Measurements from ENCODE around the gene NBL1. TPM values are rescaled to one million over a fixed set of nuclear protein-coding genes. Genes with fewer than 3 reads are reported as not detected.

NBL1 gene
- polyA plus RNA-seq, 3 donors = 0.07 TPM; not detected in 2

DNA sequence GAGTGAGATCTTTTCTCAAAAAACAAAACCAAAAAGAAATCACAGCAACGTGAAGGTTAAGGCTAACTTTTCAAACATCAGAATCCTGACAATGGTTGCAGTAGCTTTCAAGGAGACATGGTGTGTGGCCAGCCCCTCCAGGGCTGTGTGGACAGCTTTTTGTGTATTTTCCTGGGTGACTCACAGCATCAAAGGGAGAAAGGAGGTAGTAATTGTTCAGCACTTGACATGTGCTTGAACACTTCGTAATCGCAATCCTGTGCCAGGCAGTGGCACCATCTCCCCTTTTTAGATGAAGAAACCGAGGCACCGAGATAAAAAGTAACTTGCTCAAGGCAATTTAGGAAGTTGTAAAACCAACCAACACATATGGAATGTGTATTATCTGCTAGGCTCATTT, 10.3 kb downstream of the NBL1 start:
- Histone ChIP-seq H3K79me2 (ENCODE audit: insufficient read depth, low read length) (no peaks in the 10 kb centered on the region), H3K9ac (ENCODE audit: insufficient read depth, low read length, poor library complexity, severe bottlenecking) (no peak overlapping the region), H3K27me3 (ENCODE audit: control insufficient read depth in 2 of 2, insufficient read depth in 2 of 2, low read length in 2 of 2) (no peaks in the 10 kb centered on the region), H3K36me3 (replicated peaks in 1 of 2; ENCODE audit: control insufficient read depth in 1 of 2, insufficient read depth in 2 of 2, low read length in 2 of 2) (no peaks in the 10 kb centered on the region), H3K27ac (ENCODE audit: low read depth in 1 of 2, low read length in 2 of 2) (no peak overlapping the region), H3K9me3 (replicated peaks in 1 of 2; ENCODE audit: control insufficient read depth in 1 of 2, insufficient read depth in 1 of 2, low read length in 2 of 2) (no peaks in the 10 kb centered on the region), H4K20me1 (ENCODE audit: insufficient read depth, low read length) (no peaks in the 10 kb centered on the region), H3K4me2 (replicated peaks; ENCODE audit: extremely low read depth, low read length, poor library complexity, severe bottlenecking) (no peak overlapping the region), H2AFZ (ENCODE audit: insufficient read depth, low read depth, low read length, poor library complexity, severe bottlenecking) (no peak overlapping the region), H3K4me1 (ENCODE audit: control insufficient read depth in 1 of 2, insufficient read depth in 2 of 2, low read length in 2 of 2) (no peaks in the 10 kb centered on the region), H3K4me3 (replicated peaks in 1 of 3; ENCODE audit: low read depth in 2 of 3, low read length in 3 of 3) (no peak overlapping the region)
- TF ChIP-seq, protein P1, sequence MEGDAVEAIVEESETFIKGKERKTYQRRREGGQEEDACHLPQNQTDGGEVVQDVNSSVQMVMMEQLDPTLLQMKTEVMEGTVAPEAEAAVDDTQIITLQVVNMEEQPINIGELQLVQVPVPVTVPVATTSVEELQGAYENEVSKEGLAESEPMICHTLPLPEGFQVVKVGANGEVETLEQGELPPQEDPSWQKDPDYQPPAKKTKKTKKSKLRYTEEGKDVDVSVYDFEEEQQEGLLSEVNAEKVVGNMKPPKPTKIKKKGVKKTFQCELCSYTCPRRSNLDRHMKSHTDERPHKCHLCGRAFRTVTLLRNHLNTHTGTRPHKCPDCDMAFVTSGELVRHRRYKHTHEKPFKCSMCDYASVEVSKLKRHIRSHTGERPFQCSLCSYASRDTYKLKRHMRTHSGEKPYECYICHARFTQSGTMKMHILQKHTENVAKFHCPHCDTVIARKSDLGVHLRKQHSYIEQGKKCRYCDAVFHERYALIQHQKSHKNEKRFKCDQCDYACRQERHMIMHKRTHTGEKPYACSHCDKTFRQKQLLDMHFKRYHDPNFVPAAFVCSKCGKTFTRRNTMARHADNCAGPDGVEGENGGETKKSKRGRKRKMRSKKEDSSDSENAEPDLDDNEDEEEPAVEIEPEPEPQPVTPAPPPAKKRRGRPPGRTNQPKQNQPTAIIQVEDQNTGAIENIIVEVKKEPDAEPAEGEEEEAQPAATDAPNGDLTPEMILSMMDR (IDR thresholded peaks at IDR 0.05) = no peak
- WGBS (ENCODE audit: insufficient coverage) = 100% methylated on average over 1 of the region's 5 CpGs
- Mint-ChIP-seq H3K27me3 (ENCODE audit: low read depth in 3 of 3) (peaks cover 6 to 22% (median 7%) of the 10 kb centered on the region in 3 donors), H3K36me3 (no peaks in the 10 kb centered on the region), H3K27ac (no peak overlapping the region), H3K4me3 (no peak overlapping the region), H3K4me1 (peaks cover 4% of the 10 kb centered on the region), H3K9me3 (peaks cover 0 to 2% (median 0%) of the 10 kb centered on the region in 7 donors)
- intact Hi-C loops (cut with micrococcal nuclease) = loop anchor here (5.0 to 10.0 kb wide), 2 partner anchors 307 to 310 kb away; no protein-coding TSS in a partner anchor
- DNase-seq = no peak

DNA sequence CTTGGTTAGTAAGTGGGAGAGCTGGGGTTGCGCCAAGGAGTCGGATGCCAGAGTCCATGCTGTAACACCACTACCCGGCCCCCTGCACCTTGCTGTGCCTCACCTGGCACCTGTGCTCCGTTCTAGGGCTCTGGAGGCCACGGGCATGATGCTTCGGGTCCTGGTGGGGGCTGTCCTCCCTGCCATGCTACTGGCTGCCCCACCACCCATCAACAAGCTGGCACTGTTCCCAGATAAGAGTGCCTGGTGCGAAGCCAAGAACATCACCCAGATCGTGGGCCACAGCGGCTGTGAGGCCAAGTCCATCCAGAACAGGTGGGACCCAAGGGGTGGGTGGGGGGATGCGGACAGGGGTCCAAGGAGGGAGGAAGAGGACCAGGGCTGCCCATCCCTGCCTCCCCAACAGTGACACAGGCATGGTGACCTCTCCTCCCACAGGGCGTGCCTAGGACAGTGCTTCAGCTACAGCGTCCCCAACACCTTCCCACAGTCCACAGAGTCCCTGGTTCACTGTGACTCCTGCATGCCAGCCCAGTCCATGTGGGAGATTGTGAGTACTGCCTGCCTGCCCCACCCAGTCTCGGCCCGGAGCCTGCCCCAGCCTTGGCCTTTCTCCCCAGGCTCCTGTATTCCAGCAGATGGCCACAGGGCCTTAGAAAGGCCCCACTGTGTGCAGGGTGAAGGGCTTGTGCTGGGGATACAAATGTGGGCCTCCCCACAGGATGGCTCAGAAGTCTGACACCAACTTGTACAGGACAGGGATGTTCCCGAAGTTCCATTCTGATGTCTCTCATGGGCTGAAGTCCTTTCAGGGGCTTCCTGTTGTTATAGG, 11.0 kb downstream of the NBL1 start:
- no peaks in the 10 kb centered on the region for H3K36me3 ChIP-seq (replicated peaks in 1 of 2; ENCODE audit: control insufficient read depth in 1 of 2, insufficient read depth in 2 of 2, low read length in 2 of 2)
- Mint-ChIP-seq H3K36me3 (no peaks in the 10 kb centered on the region), H3K27ac (no peak overlapping the region), H3K9me3 (peaks cover 0 to 4% (median 0%) of the 10 kb centered on the region in 7 donors), H3K27me3 (ENCODE audit: low read depth in 3 of 3) (peaks cover 6 to 23% (median 8%) of the 10 kb centered on the region in 3 donors), H3K4me3 (no peak overlapping the region), H3K4me1 (peaks cover 9% of the 10 kb centered on the region)
- H3K9me3 ChIP-seq (replicated peaks in 1 of 2; ENCODE audit: control insufficient read depth in 1 of 2, insufficient read depth in 1 of 2, low read length in 2 of 2) = no peaks in the 10 kb centered on the region
- no peak overlapping the region for H3K27ac ChIP-seq (ENCODE audit: low read depth in 1 of 2, low read length in 2 of 2)
- no peaks in the 10 kb centered on the region for H3K27me3 ChIP-seq (ENCODE audit: control insufficient read depth in 2 of 2, insufficient read depth in 2 of 2, low read length in 2 of 2)
- no peak overlapping the region for H2AFZ ChIP-seq (ENCODE audit: insufficient read depth, low read depth, low read length, poor library complexity, severe bottlenecking)
- no peaks in the 10 kb centered on the region for H4K20me1 ChIP-seq (ENCODE audit: insufficient read depth, low read length)
- H3K79me2 ChIP-seq (ENCODE audit: insufficient read depth, low read length) = no peaks in the 10 kb centered on the region
- WGBS (ENCODE audit: insufficient coverage) = 88% methylated on average over 6 of the region's 15 CpGs
- no peak overlapping the region for H3K4me3 ChIP-seq (replicated peaks in 1 of 3; ENCODE audit: low read depth in 2 of 3, low read length in 3 of 3)
- intact Hi-C loops (cut with micrococcal nuclease) = loop anchor here (5.0 to 10.0 kb wide), 2 partner anchors 308 to 310 kb away; no protein-coding TSS in a partner anchor
- no peak for DNase-seq
- TF ChIP-seq, protein P1 (IDR thresholded peaks at IDR 0.05) = no peak
- H3K4me2 ChIP-seq (replicated peaks; ENCODE audit: extremely low read depth, low read length, poor library complexity, severe bottlenecking) = no peak overlapping the region
- H3K9ac ChIP-seq (ENCODE audit: insufficient read depth, low read length, poor library complexity, severe bottlenecking) = no peak overlapping the region
- H3K4me1 ChIP-seq (ENCODE audit: control insufficient read depth in 1 of 2, insufficient read depth in 2 of 2, low read length in 2 of 2) = no peaks in the 10 kb centered on the region
